Activated CD8-positive, alpha-beta memory T cell treated with anti-CD3 and anti-CD28 coated beads, Interleukin-2, amount 50 U/mL, for 24 hours (primary cell): ENCODE results near the gene RNF223.
"Not testable (repeated sequence)": the region's sequence is repeated elsewhere in the genome, so short reads cannot be mapped to it uniquely, and the experiment has no call there.

Experiments
- DNase-seq: peaks from one replicate; pipeline ENCODE4 v3.0.0-alpha.2; 2020; ENCODE audit errors: extremely low read depth

Gene RNF223

DNA sequence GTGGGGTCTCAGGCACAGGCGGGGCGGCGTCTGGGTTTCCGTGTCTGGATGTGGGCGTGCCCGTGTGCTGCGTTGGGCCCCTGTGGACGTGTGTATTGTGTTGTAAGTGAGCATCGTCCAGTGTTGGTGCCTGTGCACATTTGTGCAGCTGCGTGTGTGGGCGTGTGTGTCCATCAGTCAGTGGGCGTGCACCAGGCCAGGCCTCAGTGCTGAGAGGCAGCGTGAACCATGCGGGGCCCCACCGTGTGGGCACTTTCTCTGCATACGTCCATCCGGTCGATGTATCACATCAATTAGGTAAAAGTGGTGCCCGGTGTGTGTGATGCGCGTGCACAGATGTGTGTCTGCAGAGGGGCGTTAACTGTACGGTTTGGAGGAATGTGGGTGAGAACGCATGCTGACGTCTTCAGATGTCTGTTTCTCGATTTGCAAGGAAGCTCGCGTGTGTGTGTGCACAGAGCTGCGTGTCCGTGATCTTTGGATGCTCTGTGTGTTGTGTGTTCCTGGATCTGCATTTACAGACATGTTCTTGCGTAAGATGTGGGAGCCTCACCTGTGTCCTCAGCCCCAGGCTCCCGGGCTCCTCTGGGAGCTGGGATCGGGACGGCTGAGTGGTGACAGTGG lies 29.5 kb downstream of the RNF223 start:
- no peak for DNase-seq

DNA sequence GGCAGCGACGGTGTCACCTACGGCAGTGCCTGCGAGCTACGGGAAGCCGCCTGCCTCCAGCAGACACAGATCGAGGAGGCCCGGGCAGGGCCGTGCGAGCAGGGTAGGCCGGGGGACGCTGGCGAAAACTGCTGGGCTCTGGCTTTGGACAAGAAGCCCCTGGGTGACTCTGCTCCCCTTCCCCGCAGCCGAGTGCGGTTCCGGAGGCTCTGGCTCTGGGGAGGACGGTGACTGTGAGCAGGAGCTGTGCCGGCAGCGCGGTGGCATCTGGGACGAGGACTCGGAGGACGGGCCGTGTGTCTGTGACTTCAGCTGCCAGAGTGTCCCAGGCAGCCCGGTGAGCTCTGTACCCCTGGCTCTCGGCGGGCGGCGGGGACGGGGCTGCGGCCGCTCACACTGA lies 30.2 kb downstream of the RNF223 start:
- DNase-seq, result no peak

DNA sequence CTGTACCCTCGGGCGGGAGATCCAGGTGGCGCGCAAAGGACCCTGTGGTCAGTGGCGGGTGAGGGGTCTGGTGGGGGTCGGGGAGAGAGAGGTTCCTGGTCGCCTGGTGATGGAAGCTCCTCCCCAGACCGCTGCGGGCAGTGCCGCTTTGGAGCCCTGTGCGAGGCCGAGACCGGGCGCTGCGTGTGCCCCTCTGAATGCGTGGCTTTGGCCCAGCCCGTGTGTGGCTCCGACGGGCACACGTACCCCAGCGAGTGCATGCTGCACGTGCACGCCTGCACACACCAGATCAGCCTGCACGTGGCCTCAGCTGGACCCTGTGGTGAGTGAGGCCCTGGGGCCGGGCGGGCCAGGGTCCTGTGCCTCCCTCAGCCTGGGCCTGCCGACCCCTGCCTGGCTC lies 30.7 kb downstream of the RNF223 start:
- no peak for DNase-seq

DNA sequence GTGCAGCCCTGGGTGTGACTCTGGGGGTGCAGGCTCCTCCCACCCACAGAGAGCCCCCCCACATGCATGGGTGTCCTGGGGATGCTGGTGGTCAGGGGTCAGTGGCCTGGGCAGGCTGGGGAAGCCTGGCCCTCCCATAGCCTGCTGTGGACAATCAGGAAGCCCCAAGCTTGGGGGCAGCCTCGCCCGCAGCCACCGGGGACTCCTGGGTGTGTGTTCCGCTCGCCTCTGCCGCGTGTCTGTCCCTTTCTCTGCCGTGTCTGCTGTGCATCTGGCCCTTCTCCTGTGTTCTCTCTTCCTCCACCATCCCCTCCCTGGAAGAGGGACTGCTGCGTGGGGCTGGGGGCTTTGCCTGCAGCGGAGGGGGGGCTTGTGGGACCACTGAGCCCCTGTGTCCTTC lies 31.3 kb downstream of the RNF223 start:
- no peak for DNase-seq

DNA sequence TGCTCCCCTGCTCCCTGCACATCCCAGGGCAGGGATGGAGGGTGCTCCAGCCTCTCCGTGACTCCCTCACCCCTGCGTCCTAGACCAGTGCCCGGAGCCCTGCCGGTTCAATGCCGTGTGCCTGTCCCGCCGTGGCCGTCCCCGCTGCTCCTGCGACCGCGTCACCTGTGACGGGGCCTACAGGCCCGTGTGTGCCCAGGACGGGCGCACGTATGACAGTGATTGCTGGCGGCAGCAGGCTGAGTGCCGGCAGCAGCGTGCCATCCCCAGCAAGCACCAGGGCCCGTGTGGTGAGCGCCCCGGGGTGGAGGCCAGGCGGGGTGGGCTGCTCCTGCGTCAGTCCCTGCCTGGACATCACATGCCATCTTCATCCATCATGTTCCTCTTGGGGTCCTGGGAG lies 32.2 kb downstream of the RNF223 start:
- no peak for DNase-seq

DNA sequence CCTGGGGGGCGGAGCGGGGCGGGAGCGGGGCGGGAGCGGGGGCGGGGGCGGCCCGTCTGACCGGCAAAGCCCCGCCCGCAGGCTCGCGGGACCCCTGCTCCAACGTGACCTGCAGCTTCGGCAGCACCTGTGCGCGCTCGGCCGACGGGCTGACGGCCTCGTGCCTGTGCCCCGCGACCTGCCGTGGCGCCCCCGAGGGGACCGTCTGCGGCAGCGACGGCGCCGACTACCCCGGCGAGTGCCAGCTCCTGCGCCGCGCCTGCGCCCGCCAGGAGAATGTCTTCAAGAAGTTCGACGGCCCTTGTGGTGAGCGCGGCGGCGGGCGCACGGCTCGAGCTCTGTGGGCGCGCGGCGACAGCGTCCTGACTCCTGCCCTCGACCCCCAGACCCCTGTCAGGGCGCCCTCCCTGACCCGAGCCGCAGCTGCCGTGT lies 33.0 kb downstream of the RNF223 start:
- no peak for DNase-seq

DNA sequence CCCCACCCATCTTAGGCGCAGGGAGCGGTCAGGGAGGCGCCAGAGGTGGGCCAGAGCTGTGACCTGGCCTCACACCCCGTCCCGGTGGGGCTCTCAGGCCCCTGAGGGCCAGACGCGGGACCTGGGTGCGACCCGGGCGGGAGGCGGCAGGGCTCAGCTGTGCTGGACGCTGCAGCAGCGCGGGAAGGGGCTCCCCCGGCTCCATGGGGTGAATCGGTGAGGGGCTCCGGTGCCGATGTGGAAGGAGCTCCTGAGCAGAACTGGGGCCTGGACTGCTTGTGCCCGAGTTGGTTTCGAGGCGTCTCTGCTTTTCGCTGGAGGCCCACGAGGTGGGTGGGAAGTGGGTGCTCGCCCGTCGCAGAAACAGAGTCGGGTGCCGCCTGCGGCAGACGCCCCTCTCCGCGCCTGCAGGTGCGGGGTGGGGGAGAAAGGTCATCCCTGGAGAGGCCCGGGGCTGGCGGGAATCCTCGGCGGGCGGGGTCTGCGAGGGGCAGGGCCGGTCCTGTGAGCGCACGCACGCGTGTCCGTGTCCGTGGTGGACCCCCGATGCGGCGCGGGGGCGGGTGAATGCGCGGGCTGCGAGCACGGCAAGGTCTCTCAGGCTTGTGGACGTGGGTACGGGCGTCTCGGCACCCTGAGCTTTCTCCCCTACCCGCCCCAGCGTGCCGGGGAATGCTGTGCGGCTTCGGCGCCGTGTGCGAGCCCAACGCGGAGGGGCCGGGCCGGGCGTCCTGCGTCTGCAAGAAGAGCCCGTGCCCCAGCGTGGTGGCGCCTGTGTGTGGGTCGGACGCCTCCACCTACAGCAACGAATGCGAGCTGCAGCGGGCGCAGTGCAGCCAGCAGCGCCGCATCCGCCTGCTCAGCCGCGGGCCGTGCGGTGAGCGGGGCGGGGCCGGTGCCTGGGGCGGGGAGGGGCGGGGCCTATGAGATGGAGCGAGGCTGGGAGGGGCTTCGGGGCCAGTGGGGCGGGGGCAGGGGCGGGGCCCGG lies 33.8 kb downstream of the RNF223 start:
- peak; percentile 38 for DNase-seq

DNA sequence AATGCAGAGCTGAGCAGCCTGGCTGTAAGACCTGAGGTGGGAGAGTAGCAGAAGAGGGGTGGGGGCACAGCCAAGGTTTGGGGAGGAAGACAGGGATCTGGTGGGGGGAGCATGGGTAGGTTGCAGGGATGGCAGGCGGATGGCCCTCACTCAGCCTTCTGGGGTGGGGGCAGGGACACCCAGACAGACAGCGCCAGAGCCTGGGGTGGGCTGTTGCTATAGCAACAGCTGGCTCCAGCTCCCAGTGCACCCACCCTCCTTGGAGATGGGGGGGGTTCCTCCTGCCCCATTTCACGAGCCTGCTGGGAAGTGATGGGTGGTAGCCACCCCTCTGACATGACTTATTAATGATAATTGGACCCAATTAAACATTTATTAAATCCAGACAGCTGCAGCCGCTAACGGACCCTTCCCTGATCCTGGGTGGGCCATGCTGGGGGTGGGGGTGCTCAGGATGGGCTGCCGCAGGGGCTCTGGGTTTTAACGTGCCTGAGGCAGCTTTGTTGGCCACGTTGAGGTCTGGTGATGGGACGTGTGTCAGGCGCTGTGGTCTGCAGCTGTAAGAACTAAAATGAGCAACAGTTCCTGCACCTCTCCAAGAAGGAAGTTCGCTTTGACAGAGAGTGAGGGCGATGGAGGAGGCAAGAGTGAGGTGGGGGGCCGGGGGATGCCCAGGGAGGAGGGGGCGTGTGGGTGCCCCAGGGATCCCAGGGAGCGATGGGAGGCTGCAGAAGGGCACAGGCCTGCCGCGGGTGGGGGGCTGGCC lies 34.8 kb downstream of the RNF223 start:
- DNase-seq, result no peak

DNA sequence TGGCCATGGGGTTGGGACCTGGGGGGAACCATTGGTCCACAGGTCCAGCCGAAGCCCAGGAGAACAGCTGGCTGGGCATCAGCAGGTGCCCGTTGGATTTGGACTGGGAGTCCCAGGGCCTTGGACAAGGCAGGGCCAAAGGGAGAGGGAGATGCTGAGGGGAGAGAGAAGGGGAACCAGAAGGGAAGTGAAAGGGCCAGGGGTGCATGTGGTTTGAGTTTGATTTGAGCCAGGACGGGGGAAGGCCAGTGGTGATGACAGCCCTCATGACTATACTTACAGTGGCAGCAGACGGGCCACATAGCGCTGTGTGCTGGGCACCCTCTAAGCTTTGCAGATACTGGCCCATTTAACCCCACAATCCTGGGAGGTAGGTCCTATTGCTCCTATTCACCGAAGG lies 35.4 kb downstream of the RNF223 start:
- no peak for DNase-seq

DNA sequence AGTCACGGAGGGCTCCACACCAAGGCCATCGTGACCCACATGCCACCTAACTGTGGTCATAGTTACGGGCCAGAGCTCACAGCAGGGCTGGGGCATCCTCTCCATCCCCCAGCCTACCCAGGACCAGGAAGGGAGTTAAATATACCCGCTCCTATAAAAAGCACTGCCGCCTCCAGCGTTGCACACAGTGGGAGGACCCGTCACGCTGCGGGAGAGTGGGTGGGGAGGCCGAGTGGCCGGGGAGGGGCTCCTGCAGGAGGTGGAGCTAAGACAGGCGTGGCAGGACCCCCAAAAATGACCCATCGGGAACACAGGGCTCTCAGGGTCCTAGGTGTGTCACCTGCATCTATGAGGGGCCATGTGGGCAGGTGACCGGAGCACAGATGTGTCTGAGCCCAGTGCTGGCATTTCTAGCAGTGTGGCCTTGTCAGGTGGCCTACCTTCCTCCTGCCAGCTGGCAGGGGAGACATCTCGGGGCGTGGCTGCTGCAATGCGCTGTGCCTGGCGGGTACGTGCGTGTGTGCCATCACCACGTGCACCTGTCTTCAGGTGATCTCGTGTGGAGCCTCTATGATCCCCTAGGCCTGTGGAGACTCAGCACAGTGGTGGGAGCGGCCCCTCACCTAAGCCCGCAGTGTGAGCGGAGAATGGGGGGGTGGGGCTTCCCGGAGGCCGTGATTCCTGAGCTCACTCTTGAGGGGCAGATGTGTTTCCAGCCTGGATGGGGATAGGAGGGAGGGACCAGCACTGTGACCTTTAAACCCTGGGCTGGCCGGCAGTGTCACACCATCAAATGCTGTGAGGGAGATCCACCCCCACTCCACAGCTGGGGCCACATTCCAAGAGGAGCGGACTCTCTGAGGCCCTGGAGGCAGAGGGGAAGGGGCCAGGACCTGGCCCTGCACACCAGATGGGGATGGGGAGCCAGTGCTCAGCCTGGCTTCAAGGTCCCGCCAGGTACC lies 36.5 kb downstream of the RNF223 start:
- no peak for DNase-seq

DNA sequence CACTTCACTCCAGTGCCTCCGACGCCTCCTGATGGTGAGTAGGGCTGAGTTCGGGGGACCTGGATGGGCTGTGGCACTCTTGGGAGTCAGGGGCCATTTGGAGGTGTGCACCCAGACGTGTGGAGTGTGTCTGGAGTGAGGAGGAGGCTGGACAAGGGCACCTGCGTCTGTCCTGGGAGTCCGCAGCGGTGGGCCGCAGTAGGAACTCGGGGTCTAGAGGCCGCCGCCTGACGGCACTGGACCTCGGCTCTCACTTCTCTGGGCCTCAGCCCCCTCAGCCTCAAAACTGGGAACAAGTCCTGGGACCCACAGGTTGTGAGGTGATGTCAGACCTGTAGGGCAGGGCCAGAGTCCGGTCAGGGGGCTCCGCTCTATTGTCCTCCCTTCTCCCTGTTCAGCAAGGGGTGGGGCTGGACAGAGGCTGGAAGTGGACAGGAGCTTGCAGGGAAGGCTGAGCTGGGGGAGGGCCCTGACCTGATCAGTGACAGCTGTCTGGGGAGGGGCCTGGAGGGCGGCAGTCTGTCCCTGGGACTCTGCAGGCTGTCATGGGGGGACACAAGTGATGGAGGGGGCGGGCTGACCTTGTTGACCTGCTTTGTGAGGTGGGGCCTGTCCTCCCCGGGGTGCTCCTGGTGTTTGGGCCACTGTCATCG lies 38.7 kb downstream of the RNF223 start:
- DNase-seq, result no peak

DNA sequence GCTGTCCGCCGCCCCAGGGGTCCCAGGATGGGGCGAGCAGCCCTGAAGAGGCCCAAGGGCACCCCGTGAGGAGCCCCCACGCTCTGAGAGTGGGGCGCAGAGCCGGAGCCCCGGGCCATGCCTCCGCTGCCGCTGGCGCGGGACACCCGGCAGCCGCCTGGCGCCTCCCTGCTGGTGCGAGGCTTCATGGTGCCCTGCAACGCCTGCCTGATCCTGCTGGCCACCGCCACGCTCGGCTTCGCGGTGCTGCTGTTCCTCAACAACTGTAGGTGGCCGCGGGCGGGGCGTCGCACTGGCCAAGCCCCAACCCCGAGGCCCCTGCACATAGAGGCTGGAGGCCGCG lies 39.7 kb downstream of the RNF223 start:
- no peak for DNase-seq

DNA sequence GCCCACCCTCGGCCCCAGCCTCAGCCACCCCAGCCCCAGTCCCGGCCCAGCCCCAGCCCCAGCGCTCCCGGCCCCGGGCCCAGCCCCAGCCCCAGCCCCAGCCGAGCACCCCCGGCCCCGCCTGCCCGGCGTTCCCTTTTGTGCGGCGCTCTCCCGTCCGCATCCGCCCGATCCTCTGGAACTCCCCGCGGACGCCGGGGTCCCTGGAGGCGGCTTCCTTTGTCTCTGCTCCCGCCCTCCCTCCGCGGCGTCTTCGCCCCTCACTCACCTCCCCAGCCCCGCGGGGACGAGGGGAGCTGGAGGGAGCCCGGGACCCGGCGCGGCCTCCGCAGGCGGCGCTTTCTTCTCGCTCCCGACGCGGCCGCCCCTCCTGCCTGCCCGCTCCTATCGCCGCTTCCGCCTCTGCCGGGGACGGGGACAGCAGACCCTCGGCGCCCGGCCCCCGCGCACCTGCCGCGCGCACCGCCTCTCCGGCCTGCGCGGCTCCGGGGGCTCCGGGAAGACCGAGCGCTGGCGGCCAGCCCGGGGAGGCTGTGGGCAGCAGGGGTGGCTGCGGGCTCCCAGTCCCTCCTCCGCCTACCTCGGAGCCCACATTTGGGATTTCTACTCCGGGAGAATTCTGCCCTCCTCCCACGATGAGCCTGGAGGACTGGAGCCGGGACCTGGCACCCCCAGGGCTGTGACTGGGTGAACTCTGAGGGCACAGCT lies 40.2 kb downstream of the RNF223 start:
- DNase-seq, result no peak

DNA sequence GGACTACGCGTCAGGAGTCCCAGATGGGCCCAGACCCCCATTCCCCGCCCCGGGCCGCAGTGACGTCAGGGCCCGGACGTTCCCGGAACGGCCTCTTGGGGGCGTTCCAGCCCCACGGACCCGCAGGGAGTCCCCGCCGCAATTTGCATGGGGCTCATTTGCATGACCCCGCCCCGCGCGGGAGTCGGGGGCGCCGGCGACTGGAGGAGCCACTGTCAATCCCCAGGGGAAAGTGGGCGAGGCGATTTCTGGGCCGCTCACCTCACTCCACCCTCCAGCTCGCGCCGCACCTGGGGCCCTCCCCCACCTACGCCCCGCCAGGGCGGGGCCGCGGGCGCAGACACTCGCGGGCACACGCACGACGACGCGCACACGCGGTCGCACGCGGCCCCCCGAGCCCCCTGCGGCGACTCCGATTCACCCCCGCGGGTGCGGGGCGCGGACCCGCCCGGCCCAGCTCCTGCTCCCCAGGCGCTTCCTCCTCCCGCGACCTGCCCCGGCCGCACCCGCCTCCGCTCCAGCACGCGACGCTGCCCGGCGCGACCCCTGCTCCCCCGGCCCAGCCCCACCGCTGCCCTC lies 41.0 kb downstream of the RNF223 start:
- peak; percentile 57 for DNase-seq

DNA sequence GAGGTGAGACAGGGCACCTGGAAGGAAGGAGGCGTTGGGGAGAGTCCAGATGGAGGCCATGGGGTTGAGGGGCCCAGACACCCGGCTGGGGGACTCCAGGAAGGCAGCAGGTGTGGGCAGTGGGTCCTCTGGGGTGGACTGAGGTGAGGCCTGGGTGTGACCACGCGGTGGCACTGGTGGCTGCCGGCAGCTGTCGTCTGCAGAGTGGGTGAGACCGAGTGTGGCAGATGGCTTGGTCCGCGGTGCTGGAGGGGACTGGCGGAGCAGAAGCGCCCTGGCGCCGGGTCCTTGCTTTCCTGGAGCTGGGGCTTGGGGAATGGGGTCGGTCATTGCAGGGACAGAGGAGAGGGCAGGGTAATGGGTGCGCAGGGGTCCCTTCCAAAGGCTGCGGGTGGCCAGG lies 41.7 kb downstream of the RNF223 start:
- DNase-seq, result no peak

DNA sequence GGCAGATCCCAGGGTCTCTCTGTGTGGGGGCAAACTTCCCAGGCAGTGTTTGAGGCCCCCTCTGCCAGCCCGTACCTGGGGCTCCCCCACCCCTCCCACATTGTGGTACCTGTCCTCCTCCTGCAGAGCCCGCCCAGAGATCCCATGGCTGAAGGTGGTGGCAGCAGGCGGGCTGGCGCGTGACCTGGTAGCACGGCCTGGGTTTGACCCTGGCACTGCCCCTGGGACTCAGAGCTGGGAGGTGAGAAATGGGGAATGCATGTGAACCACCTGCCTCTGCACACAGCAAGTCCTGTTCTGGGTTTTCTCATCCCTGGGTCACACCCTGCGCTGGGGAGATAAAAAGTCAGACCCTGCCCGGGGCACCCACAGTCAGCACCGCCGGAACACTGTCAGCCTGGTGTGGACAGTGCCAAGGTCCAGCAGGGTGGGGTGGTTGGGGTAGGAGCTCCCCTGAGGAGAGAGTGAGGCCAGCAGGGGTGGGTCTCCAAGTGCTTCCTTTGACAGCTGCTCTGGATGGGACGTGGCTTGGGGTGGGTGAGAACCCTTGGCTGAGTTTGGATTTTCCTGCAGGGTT lies 42.4 kb downstream of the RNF223 start:
- DNase-seq, result no peak

DNA sequence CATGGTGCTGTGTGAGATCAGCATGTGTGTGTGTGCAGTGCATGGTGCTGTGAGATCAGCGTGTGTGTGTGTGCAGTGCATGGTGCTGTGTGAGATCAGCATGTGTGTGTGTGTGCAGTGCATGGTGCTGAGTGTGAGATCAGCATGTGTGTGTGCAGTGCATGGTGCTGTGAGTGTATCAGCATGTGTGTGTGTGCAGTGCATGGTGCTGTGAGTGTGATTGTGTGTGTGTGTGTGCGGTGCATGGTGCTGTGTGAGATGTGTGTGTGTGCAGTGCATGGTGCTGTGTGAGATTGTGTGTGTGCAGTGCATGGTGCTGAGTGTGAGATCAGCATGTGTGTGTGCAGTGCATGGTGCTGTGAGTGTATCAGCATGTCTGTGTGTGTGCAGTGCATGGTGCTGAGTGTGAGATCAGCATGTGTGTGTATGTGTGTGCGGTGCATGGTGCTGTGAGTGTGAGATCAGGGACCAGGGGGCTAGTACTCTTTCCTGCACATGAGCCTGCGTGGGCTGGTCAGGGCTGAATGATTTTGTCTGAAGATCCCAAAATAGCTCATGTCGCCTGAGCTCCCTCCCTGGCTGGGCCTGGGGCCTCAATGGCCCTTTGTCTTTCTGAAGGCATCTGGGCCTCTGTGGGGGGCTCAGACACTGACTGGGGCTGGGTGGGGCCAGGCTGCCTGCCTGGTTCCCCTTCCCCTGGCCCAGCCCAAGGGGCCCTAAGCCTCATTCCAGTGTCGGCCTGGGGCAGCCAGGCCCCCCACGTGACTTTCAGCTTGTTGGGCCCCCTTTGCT lies 43.0 kb downstream of the RNF223 start:
- DNase-seq, result not testable (repeated sequence)

DNA sequence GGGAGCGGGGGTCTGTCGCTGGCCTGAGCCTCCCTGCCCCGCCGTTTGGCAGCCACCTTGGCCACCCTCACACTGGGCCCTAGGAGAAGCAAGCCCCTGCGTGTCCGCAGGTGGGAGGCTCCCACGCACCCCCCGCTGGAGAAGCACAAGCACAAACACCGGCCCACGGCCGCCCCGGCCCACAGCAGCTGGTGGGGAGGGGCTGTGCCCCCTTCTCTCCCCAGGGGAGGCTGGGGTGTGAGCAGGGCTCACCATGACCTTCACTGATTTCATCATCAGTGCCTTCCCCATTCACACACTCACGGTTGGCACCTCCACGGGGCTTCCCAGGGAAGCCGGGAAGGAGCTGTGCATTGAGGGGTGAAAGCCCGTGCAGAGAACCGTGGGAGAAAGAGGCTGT lies 46.3 kb downstream of the RNF223 start:
- no peak for DNase-seq
